ENCODE results near the gene ECHDC1.

DNA sequence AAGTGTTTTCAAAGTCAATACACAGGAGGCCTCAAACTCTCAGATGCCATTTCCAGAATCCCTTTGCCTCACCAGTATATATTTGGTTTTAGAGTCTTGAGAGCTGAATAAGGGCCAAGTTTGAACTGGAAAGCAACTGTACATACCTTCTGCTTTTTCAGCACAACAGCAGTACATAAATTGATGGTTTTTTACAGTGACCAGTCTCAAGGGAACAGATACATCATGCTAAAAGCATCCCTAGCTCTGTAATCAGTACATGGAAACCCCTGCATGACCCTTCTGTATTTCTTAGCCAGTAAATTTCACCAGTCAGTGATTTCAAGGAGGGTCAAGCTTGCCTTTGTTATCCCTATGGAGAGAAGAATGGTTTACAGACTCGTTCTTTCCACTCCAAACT lies 40.6 kb upstream of the ECHDC1 start:
- no peak for TF ChIP-seq RFX5 (IDR thresholded peaks at IDR 0.05; ENCODE audit: low read depth, low read length)
- TF ChIP-seq, protein P1, sequence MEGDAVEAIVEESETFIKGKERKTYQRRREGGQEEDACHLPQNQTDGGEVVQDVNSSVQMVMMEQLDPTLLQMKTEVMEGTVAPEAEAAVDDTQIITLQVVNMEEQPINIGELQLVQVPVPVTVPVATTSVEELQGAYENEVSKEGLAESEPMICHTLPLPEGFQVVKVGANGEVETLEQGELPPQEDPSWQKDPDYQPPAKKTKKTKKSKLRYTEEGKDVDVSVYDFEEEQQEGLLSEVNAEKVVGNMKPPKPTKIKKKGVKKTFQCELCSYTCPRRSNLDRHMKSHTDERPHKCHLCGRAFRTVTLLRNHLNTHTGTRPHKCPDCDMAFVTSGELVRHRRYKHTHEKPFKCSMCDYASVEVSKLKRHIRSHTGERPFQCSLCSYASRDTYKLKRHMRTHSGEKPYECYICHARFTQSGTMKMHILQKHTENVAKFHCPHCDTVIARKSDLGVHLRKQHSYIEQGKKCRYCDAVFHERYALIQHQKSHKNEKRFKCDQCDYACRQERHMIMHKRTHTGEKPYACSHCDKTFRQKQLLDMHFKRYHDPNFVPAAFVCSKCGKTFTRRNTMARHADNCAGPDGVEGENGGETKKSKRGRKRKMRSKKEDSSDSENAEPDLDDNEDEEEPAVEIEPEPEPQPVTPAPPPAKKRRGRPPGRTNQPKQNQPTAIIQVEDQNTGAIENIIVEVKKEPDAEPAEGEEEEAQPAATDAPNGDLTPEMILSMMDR (conservative IDR thresholded peaks at IDR 0.05; ENCODE audit: low read depth, low read length), result no peak
- TF ChIP-seq NFE2L2 (IDR thresholded peaks at IDR 0.05; ENCODE audit: low read depth, low read length), result no peak
- TF ChIP-seq SMC3 (IDR thresholded peaks at IDR 0.05; ENCODE audit: low read depth, low read length), result no peak
- TF ChIP-seq USF2 (IDR thresholded peaks at IDR 0.05; ENCODE audit: low read depth, low read length), result no peak
- TF ChIP-seq POLR2A (IDR thresholded peaks at IDR 0.05; ENCODE audit: low read depth, low read length), result no peak

Data from IMR-90 (cell line).